GM21367 (cell line): ENCODE results near the gene ZNF839.
"Not testable (repeated sequence)": the region's sequence is repeated elsewhere in the genome, so short reads cannot be mapped to it uniquely, and the experiment has no call there.

ENCODE experiments used
- ATAC-seq: cut with Tn5 transposase; IDR thresholded peaks from one replicate; pipeline ENCODE4 v1.9.1; 2021; ENCODE audit not compliant: unreplicated experiment

Gene ZNF839

GRCh38 chr14:102341566-102341965 is 22.0 kb downstream of the ZNF839 start:
- no peak for ATAC-seq

- ATAC-seq: no peak
Measured at GRCh38 chr14:102342238-102342637, 22.7 kb downstream of the ZNF839 start.

DNA sequence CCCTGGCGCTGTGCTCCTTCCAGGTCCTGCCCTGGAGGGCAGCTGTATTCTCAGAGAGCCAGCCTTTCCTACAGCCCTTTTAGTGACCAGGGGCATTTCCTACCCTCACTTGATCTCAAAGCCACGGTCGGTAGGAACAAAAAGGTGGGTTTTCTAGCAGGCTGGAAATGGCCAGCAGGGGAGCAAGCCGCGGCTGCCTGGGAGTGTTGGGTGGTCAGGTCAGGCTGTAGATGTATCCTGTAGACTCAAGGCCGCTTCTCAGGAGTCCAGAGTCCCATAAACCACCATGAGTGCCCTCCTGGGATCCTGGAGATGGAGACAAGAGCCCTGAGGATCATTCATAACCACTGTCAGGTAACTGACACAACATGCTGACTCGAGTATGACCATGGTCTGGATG is 24.5 kb downstream of the ZNF839 start:
- no peak for ATAC-seq

DNA sequence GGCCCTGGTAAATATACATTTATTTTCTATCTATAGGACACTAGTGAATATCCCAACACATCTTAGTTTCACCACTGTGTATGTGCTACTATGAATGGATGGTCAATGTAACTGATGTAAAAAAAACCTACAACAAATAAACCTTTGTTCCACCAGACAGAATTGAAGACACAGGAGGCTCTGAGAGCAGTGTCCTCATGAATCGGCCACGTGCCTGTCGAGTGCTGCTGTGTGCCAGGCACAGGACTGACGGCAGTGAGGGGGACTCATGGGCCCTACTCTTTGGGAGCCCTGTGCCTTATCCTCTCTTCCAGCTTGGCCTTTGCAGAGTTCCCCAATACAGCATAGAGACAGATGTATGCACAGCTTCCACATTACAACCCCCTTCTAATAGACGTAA is 24.9 kb downstream of the ZNF839 start:
- ATAC-seq: no peak

DNA sequence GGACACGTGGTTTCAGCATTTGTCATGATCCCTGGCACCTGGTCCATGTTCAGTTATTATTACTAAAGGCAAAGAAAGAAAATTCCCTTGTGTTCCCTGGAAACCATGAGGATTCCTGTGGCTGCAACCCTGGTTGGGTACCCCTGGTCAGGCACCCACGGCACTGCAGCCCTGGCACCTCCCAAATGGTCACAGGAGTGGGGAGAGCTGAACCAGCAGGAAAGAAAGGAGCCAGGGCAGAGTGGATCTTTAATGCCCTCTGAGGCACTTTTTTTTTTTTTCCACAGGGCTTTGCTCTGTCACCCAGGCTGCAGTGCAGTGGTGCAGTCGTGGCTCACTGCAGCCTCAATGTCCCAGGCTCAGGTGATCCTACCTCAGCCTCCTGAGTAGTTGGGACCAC is 25.7 kb downstream of the ZNF839 start:
- no peak for ATAC-seq

DNA sequence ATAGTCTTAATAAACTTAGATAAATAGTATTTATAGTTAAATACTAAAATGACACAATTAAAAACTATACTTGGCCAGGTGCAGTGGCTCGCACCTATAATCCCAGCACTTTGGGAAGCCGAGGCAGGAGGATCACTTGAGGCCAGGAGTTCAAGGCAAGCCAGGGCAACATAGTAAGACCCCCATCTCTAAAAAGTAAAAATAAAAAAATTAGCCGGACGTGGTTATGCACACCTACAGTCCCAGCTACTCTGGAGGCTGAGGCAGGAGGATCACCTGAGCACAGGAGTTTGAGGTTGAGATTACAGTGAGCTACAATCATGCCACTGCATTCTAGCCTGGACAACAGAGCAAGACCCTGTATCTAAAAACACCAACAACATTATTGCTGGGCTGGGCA is 27.1 kb downstream of the ZNF839 start:
- no peak for ATAC-seq

- ATAC-seq: no peak
Measured at GRCh38 chr14:102348376-102348775, 28.8 kb downstream of the ZNF839 start.

GRCh38 chr14:102351023-102351422 is 31.5 kb downstream of the ZNF839 start:
- ATAC-seq: no peak

DNA sequence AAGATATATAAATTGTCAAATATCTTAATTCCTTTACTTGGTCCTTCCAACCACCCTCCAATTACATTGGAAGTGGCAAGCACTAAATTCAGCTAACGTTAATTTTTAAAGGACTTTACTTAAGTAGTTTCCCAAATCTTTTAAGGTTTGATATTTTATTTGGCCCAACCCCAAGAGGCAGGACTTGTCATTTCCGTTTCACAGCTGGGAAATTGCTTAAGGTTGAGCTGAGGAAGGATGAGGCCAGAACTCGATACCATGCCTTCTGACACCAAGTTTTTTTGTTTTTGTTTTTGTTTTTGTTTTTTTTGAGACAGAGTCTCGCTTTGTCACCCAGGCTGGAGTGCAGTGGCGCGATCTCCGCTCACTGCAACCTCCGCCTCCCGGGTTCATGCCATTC is 32.0 kb downstream of the ZNF839 start:
- not testable (repeated sequence) for ATAC-seq

DNA sequence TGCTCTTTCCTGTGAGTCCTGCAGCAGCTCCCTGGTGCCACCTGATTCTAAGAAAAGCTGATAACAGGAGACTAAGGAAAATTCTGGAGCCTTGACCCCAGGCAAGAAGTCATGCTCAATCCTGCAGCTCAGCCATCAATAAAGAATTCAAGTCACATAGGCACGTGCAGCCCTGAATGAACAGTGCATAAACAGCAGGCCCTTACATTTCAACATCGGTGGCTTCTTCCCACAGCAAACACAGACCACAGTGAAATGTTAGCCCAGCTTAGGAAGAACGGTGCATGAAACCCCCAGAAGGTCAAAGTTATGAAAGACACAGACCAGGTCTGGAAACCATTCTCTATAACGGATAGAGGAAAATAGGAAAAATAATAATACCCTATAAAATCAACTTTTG is 32.7 kb downstream of the ZNF839 start:
- no peak for ATAC-seq

GRCh38 chr14:102353126-102353619 is 33.6 kb downstream of the ZNF839 start:
- ATAC-seq: no peak

DNA sequence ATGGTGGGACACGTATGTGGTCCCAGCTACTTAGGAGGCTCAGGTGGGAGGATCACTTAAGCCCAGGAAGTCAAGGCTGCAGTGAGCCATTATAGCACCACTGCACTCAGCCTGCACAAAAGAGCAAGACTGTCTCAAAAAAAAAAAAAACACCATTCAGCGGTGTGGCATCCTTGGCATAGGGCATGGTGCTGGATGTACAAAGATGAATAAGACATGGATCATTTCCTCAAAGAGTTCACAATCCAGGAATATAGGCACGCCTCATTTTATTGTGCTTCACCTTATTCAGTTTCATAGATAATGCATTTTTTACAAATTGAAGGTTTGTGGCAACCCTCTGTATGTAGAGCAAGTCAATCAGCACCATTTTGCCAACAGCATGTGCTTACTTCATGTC is 36.7 kb downstream of the ZNF839 start:
- ATAC-seq: no peak

- no peak for ATAC-seq
Measured at GRCh38 chr14:102359341-102359740, 39.8 kb downstream of the ZNF839 start.

DNA sequence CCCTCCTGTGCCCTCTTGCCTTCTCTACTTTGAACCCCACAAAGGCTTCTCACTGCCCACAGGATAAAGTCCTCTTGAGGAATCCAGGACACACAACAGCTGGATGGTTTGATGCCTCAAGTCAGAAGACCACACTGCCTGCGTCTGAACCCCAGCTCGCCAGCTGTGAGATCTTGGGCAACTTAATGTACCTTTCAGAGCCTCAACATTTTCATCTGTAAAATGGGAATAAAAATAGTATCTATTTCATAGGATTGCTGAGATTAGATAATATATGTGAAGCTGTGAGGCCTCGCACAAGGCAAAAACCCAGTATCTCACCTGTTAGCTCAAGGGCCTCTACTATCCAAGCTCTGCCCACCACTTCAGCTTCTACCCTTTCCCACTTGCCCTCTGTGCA is 40.8 kb downstream of the ZNF839 start:
- no peak for ATAC-seq

- no peak for ATAC-seq
Measured at GRCh38 chr14:102362084-102362483, 42.5 kb downstream of the ZNF839 start.

DNA sequence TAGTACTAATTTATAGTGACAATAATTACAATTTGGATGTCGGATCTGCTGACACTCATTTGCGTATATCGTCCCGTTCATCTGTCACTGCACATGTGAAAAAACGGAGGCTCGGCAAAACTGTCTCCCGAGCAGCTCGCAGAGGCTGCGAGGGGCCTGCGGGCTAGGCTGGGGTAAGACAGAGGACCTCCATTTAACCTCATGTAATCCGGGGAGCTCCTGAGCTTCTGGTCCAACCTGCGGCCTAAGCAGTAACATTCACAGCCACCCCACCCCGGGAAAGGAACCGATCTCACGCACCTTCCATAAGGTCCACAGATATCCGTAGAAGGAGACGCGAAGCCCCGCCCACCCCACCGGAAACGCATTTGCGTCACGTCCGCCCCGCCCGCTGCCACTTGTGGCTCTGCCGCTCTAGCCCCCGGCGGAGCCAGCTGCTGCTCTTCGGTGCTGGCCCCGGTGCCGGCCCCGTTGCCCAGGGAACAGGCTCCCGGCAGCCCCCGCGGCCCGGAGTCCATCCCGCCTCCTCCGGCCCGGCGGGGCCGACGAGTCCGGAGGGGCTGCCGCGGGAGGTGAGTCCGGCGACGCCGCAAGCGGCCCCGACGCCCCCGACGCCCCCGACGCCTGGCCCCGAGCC is 43.1 kb downstream of the ZNF839 start, which contains the start of the genes CINP and TECPR2:
TSS of gene CINP (minus strand) at position 346 of the 637 bp plus-strand sequence. CDS start at position 307, 39 bp downstream.
TSS of gene TECPR2 (plus strand) at position 397 of the 637 bp plus-strand sequence. CDS start 13,781 bp downstream, outside the sequence.
- ATAC-seq: peak; percentile 78

DNA sequence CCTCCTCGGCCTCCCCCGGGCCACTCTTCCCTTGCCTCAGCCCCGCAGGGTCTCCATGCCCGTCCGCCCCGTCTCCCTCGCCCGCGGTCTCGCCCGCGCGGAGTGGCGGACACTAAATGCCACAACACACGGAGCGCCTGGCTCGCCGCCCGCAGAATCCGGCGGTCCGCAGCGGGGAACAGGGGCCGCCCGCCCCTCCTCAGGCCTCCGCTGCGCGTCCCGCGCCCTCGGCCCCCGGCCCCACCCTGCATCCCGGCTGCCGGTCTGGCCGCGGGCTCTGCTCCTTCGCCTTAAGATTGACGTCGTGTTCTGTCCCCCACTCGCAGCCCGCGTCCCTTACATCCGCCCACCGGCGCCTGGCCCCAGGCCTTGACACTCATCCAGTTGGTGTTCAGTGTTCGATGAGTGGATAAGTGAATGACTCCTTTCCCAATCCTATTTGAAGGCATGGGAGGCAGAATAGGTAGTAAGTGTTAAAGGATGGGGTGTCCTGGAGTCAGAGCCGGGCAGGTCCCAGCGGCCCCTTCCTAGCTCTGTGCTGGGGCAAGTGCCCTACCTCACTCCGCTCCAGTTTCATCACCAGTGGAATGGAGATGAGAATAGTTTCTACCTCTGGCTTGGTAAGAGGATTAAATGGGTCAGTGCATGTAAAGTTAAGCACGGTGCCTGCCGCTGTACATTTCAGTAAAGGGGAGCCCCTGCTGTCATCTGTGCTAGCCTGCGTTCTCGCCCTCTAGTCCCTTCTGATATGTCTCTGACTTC is 43.8 kb downstream of the ZNF839 start:
- peak; percentile 12 for ATAC-seq

DNA sequence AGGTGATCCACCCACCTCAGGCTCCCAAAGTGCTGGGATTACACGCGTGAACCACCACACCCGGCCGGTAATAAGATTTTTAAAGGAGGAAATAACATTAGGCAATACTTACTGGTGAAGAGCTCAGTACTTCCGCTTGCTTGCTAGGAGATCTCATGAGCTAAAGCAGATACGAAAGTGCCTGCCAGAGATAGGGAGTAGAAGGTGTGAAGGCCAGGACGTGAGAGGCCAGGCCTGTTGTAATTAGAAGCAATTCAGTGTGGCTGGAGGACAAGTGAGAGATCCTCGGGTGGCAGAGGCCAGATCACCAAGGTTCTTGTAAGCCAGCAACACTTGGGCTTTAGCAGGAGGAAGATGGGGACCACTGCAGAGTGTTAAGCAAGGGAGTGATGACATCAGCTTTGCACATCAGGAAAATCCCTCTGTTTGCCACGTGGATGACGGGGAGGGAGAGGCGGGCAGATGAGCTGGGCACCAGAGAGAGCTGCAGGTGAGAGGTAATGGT is 50.8 kb downstream of the ZNF839 start:
- ATAC-seq: no peak

DNA sequence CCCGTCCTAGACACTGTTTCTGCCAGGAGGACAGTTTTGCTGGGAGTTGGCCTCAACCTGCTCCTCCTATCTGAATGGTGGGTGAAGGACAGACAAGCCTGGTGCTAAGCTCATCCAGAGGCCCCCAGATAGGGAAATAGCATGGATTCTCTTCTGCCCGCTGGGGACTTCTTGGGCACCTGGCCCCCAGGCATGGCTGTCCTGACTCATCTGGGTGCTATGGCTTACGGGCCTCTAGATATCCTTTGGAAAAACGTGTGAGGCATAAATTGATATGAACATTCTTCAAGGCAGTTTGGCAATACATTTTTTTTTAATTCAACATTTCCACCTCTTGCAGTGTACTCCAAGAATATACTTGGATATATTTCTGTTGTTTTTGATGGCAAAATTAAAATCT is 51.8 kb downstream of the ZNF839 start:
- no peak for ATAC-seq

- ATAC-seq: no peak
Measured at GRCh38 chr14:102373110-102373509, 53.6 kb downstream of the ZNF839 start.

- no peak for ATAC-seq
Measured at GRCh38 chr14:102374264-102374663, 54.7 kb downstream of the ZNF839 start.

GRCh38 chr14:102375119-102375518 is 55.6 kb downstream of the ZNF839 start:
- no peak for ATAC-seq
